Measurements from ENCODE around the gene KIF1C. TPM values are rescaled to one million over a fixed set of nuclear protein-coding genes. Genes with fewer than 3 reads are reported as not detected.
"Not testable (repeated sequence)": the region's sequence is repeated elsewhere in the genome, so short reads cannot be mapped to it uniquely, and the experiment has no call there.

The KIF1C gene
- total RNA-seq, 1 donor from 2014 or later, result 105 TPM

DNA sequence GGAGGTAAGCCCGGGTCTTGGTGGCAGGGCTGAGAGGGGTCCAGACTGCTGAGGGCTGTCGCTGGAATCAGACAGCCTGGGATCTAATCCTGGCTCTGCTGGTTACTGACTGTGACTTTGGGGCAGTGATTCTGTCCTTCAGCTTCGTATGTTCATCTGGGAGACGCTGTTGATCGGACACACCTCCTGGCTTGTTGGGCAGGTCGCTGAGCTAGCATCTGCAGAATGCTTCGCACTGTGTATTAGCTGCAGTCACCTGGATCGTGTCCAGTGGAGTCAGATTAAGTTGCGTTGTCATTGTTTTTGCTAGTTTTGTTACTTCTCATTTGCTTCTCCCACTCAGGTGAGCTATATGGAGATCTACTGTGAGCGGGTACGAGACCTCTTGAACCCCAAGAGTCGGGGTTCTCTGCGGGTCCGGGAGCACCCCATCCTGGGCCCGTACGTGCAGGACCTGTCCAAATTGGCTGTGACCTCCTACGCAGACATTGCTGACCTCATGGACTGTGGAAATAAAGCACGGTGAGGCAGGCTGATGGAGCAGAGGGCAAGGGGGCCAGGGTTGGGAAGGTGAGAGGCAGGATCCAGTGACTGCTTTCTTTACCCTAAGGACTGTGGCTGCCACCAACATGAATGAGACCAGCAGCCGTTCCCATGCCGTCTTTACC is 4.5 kb downstream of the KIF1C start:
- no peak for DNase-seq

DNA sequence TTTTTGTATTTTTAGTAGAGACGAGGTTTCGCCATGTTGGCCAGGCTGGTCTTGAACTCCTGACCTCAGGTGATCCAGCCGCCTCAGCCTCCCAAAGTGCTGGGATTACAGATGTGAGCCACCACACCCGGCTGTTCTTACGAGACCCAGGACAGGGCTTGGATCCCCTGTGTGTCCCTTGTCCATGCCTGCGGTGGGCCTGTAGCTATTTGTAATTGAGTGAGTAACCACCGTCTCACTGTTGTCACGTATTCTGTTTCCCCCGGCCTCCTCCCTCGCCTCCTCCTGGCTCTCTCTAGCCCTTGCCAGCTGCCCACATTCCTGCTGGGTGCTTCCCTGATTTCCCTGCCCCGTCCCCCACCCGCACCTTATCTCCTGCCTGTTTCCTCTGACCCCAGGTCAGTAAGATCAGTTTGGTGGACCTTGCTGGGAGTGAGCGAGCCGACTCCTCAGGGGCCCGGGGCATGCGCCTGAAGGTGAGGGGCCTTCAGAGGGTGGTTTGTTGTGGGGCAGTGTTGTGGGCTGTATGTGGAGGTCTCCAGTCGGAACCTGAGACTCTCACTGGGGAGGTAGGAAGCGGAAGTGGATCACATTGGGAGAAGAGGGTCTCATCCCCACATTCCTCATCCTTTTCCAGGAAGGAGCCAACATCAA is 5.6 kb downstream of the KIF1C start:
- no peak for DNase-seq

- peak; percentile 80 for DNase-seq
Observed at GRCh38 chr17:5011928-5012327, 14.2 kb downstream of the KIF1C start.

DNA sequence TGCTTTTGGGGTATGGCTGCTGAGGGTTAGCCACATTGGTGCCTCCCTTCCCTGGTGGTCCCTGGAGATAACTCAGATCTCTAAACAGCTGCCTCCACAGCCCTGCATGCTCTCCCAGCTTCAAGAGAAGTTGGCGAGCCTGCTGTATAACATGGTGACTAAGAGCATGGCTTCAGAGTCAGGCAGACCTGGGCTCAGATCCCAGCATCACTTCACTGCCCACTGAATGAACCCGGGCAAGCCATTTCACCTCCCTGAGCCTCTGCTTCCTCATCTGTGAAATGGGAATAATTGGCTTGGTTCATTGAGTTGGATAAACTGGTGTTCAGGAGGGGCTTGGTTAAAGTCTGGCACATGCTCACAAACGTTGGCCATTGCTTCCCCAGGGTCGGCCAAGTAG is 16.6 kb downstream of the KIF1C start:
- DNase-seq, result no peak

- DNase-seq, result peak; percentile 25
Observed at GRCh38 chr17:5019475-5019956, 21.8 kb downstream of the KIF1C start.

DNA sequence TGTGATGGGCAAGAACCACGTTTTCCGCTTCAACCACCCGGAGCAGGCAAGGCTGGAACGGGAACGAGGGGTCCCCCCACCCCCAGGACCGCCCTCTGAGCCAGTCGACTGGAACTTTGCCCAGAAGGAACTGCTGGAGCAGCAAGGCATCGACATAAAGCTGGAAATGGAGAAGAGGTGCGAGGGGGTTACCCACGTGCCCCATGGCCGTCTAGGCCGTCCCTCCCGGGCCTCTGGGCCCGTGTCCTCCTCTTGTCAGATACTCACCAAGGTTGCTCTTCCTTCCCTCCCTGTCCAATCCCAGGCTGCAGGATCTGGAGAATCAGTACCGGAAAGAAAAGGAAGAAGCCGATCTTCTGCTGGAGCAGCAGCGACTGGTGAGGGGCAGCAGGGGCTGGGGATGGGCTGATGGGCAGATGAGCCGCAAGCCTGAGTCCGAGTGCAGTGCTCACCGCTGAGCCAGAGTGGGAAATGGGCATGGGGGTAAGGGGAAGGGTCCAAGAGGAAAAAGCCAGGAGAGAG is 22.8 kb downstream of the KIF1C start:
- no peak for DNase-seq

DNA sequence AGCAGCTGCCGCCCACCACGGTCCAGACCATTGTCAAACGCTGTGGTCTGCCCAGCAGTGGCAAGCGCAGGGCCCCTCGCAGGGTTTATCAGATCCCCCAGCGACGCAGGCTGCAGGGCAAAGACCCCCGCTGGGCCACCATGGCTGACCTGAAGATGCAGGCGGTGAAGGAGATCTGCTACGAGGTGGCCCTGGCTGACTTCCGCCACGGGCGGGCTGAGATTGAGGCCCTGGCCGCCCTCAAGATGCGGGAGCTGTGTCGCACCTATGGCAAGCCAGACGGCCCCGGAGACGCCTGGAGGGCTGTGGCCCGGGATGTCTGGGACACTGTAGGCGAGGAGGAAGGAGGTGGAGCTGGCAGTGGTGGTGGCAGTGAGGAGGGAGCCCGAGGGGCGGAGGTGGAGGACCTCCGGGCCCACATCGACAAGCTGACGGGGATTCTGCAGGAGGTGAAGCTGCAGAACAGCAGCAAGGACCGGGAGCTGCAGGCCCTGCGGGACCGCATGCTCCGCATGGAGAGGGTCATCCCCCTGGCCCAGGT is 24.5 kb downstream of the KIF1C start:
- DNase-seq, result no peak

- no peak for DNase-seq
Observed at GRCh38 chr17:5023588-5024147, 25.9 kb downstream of the KIF1C start.

- DNase-seq, result no peak
Observed at GRCh38 chr17:5024604-5025003, 26.9 kb downstream of the KIF1C start.

GRCh38 chr17:5027299-5027698 is 29.5 kb downstream of the KIF1C start:
- DNase-seq, result no peak

GRCh38 chr17:5027916-5028315 is 30.2 kb downstream of the KIF1C start:
- DNase-seq, result no peak

- DNase-seq, result not testable (repeated sequence)
Observed at GRCh38 chr17:5030168-5030567, 32.4 kb downstream of the KIF1C start.

DNA sequence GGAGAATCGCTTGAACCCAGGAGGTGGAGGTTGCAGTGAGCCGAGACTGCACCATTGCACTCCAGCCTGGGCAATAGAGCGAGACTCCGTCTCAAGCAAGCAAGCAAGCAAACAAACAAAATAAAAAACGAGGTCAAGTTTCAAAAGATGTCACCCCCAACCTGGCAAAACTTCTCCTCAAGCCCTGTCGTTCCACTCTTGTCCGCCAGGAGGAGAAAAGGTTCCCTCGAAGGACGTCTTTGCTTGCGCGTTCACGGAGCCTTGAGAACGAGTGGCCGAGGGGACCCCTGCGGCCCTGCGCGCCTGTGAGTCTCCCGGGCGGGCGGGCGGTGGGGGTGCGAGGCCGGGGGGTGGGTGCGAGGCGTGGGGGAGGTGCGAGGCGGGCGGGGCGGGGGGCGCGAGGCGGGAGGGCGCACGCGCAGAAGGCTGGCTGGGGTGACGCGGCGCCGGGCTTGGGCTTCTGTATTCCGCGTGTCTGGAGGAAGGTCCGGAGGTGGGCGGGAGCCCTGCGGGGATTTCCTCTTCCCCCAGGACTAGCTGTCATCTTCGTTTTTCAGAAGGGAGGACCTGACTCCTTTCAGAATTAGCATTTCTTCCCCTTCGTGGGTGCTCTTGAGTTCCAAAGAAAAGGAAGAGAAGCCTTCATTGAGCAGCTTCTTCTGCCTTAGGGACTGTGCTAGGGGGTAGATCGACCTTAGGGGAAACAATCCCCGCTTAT is 33.8 kb downstream of the KIF1C start:
- DNase-seq, result peak; percentile 86

DNA sequence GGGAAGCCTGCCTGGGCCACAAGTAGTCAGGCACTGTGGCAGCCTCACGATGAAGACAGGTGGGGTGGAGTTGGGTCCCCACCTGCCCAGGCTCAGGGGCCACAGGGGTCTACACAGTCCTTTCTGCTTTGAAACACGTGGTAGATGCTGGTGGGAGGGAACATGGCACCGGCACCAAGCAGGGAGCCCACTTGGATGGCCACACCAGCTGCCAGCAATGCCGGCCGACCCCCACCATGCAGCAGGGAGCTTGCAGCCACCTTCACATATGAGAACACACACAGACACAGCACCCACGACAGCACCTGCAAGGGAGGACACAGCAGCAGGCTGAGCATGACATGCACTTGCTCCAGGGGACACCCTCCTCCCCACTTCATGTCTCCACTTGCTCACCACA is 35.1 kb downstream of the KIF1C start:
- no peak for DNase-seq

GRCh38 chr17:5033352-5034015 is 35.7 kb downstream of the KIF1C start:
- no peak for DNase-seq

- no peak for DNase-seq
Observed at GRCh38 chr17:5034063-5034462, 36.3 kb downstream of the KIF1C start.

DNA sequence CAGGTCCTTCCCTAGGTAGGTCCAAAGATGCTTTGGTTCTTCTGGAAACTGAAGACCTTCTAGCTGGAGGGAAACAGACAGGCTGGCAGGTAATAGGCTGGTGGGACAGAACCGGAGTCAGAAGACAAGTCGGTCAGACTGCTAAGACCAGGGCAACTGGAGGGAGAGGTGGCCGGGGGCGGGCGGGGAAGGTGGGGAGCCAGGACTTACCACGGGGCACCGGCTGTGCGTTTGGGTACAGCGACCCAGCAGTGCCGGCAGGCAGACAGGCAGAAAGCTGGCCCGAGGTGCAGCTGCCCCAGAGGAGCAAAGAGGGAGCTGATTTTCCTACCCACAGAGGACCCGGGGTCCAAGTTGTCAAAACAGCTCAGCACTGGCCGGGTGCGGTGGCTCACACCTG is 36.9 kb downstream of the KIF1C start:
- no peak for DNase-seq

GRCh38 chr17:5035315-5035714 is 37.6 kb downstream of the KIF1C start, which contains the start of gene SLC52A1:
Gene SLC52A1, minus strand, starts transcription at chr17:5035426. Its CDS starts 820 bp downstream, at chr17:5034606.
- DNase-seq, result no peak

DNA sequence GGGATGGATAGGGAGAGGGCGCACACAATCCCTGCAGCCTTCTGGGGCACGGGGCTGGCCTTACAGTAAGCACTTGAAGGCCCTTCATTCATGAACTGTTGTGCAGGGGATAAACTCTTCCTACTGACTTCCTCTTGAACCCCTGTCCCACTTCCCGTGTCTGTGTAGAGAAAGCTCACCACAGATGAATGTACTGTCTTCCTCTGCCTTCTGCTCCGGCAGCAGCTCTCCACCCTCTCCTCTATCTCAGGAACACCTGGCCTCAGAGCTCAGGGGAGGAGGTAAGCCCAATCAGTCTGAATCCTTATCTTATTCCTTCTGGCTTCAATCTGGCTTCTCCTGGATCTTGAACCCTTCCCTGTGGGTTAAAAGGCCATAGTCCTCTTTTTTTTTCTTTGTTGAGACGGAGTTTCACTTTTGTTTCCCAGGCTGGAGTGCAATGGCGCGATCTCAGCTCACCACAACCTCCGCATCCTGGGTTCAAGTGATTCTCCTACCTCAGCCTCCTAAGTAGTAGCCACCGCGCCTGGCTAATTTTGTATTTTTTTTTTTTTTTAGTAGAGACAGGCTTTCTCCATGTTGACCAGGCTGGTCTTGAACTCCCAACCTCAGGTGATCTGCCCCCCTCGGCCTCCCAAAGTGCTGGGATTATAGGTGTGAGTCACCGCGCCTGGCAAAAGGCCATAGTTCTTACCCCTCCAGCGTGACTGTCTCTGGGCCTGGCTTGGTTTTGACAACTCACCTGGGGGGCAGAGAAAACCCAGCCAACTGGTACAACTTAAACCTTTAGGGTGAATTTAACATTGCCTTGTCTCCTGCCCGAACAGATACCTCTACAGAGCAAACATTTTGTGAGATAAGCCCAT is 44.6 kb downstream of the KIF1C start:
- DNase-seq, result no peak

DNA sequence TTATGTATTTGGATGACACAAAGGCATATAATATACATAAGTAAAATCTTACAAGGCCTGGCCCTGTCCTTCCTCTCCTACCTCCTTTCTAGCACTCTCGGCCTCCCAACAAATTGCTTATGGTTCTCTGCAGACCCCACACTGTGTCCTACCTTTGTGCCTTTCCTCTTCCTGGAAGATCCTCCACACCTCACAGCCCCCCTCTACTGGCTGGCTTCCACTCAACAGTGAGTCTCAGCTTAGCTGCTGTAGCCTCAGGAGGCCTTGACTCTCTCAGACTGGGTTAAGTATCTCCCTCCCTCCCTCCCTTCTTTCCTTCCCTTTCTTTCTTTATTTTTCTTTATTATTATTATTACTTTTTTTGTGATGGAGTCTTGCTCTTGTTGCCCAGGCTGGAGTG is 45.8 kb downstream of the KIF1C start:
- DNase-seq, result no peak

GRCh38 chr17:5044630-5045029 is 46.9 kb downstream of the KIF1C start:
- no peak for DNase-seq

Measured in dermis blood vessel endothelial cell (primary cell).